Common myeloid progenitor, CD34-positive (primary cell): ENCODE measurements around the gene CITED4.

Experiments
- CTCF ChIA-PET: fragments of 350-600 bp; sonication (Branson Sonifier 250); formaldehyde crosslinking; loops from one replicate; lab custom pipeline; 2021; ENCODE audit warnings: antibody characterized with exemption; lab: Charles Lee
- POLR2A ChIA-PET: fragments of 350-600 bp; sonication (Branson Sonifier 250); formaldehyde crosslinking; loops from one replicate; lab custom pipeline; 2021; ENCODE audit warnings: antibody characterized with exemption; lab: Charles Lee
- DNase-seq, 3 donors: peaks; one replicate each; pipeline versions ENCODE4 v3.0.0 to v3.0.0-alpha.2; 2013
- H3K27ac ChIP-seq, 2 experiments: 1 replicate in 1 of 2; 2 replicates in 1 of 2; pipeline ENCODE4 v1.7.0; 2013; ENCODE audit warnings: inconsistent platforms in 2 of 2, low read length in 2 of 2, mild to moderate bottlenecking in 2 of 2, low read depth in 1 of 2, moderate library complexity in 1 of 2; ENCODE audit not compliant: severe bottlenecking in 2 of 2, insufficient read depth in 1 of 2, poor library complexity in 1 of 2
- H3K27me3 ChIP-seq, 5 experiments: replicated peaks in 2 of 5; 1 replicate in 3 of 5; 2 replicates in 2 of 5; pipeline versions ENCODE4 v1.6.1 to v1.7.0; 2013; ENCODE audit warnings: low read length in 4 of 5, mild to moderate bottlenecking in 2 of 5, moderate library complexity in 2 of 5, inconsistent platforms in 1 of 5; ENCODE audit not compliant: insufficient read depth in 5 of 5, control insufficient read depth in 4 of 5
- H3K36me3 ChIP-seq, 4 experiments: 1 replicate in 2 of 4; 2 replicates in 2 of 4; pipeline versions ENCODE4 v1.6.1 to v1.7.0; 2013; ENCODE audit warnings: low read length in 3 of 4, control low read depth in 1 of 4, mild to moderate bottlenecking in 1 of 4; ENCODE audit not compliant: control insufficient read depth in 4 of 4, insufficient read depth in 4 of 4
- H3K4me1 ChIP-seq, 4 experiments: 1 replicate in 3 of 4; 2 replicates in 1 of 4; pipeline versions ENCODE4 v1.6.1 to v1.7.1; 2013; ENCODE audit warnings: low read length in 3 of 4, mild to moderate bottlenecking in 3 of 4, control low read depth in 1 of 4, inconsistent platforms in 1 of 4, moderate library complexity in 1 of 4; ENCODE audit not compliant: control insufficient read depth in 4 of 4, insufficient read depth in 4 of 4; ENCODE audit errors: control extremely low read depth in 1 of 4
- H3K4me3 ChIP-seq, 7 experiments: 1 replicate in 4 of 7; 2 replicates in 3 of 7; pipeline versions ENCODE4 v1.5.1 to v1.7.0; 2013; ENCODE audit warnings: mild to moderate bottlenecking in 7 of 7, low read length in 6 of 7, moderate library complexity in 6 of 7, inconsistent platforms in 2 of 7, low read depth in 2 of 7, control low read depth in 1 of 7; ENCODE audit not compliant: insufficient read depth in 4 of 7, control insufficient read depth in 1 of 7; ENCODE audit errors: extremely low read depth in 1 of 7
- H3K9me3 ChIP-seq, 5 experiments: 1 replicate in 4 of 5; 2 replicates in 1 of 5; pipeline versions ENCODE4 v1.6.1 to v1.7.1; 2013; ENCODE audit warnings: low read length in 4 of 5, mild to moderate bottlenecking in 2 of 5, inconsistent platforms in 1 of 5, low read depth in 1 of 5, moderate library complexity in 1 of 5; ENCODE audit not compliant: control insufficient read depth in 4 of 5, insufficient read depth in 2 of 5; ENCODE audit errors: control extremely low read depth in 1 of 5
- WGBS: methylation state at CpG from one replicate; pipeline ENCODE4 v1.1.5; 2013; ENCODE audit not compliant: insufficient coverage; 5-methylcytosine and 5-hydroxymethylcytosine counted together

CITED4 gene

GRCh38 chr1:40823345-40823744 lies 38.8 kb downstream of the CITED4 start:
- Histone ChIP-seq H3K27me3 (peaks cover 0 to 9% (median 5%) of the 10 kb centered on the region in 5 experiments), H3K9me3 (no peaks in the 10 kb centered on the region), H3K4me1 (peaks cover 0 to 45% (median 37%) of the 10 kb centered on the region in 4 experiments), H3K4me3 (no peak overlapping the region), H3K36me3 (no peaks in the 10 kb centered on the region), H3K27ac (no peak overlapping the region)
- POLR2A ChIA-PET = no interaction called here
- DNase-seq = no peak
- CTCF ChIA-PET = interaction anchor here (3.5 kb wide), 1 partner anchor 50 kb away, joined by 21 read pairs; no protein-coding TSS in a partner anchor
- WGBS = 83% methylated on average over 3 of the region's 4 CpGs

- H3K27me3 ChIP-seq = peaks cover 0 to 14% (median 7%) of the 10 kb centered on the region in 5 experiments
- no peaks in the 10 kb centered on the region for H3K9me3 ChIP-seq
- no peak overlapping the region for H3K27ac ChIP-seq
- no peak overlapping the region for H3K4me3 ChIP-seq
- DNase-seq = no peak
- POLR2A ChIA-PET = no interaction called here
- over 99% methylated on average over 11 of the region's 12 CpGs for WGBS
- H3K36me3 ChIP-seq = no peaks in the 10 kb centered on the region
- H3K4me1 ChIP-seq = peaks cover 0 to 49% (median 40%) of the 10 kb centered on the region in 4 experiments
- CTCF ChIA-PET = interaction anchor here (3.5 kb wide), 1 partner anchor 50 kb away, joined by 21 read pairs; no protein-coding TSS in a partner anchor
These were observed 39.3 kb downstream of the CITED4 start for GRCh38 chr1:40822890-40823289.

DNA sequence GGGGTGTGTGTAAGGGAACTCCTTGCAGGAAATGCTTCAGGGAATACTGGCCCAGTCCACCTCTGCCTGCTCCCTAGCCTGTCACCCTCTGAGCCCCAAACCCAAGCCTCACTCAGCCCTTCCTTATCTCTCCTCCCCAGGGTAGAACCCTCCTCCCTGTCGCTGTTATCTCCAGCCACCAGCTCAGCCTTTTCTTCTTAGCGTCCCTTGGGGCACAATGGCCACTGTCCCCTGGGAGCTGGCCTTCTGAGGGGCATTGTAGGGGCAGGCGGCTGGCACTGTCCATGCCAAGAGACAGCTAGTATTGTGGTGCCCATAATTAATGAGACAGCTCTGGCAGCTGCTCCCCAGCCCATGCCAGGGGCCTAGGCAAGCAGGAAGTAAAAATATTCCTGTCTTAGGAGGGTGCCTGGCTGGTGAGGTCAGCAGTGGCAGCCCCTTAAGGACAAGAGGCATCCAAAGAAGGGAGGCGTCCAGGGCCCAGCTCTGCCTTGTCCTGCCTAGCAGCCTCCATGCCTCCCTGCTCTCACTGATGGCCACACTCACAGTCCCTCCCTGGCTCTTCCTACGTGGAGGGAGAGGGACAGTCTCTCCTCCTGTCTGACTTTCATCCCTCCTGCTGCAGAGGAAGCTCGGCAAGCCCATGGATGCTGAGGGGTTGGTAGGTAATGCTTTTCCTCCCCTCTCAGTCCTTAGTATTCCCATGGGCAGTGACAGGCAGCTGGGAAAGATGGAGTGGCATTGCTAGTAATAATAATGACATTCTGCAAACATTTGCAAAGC lies 41.1 kb downstream of the CITED4 start:
- Histone ChIP-seq H3K27ac (peak overlapping the region in 1 of 2 experiments; percentile 65), H3K36me3 (no peaks in the 10 kb centered on the region), H3K27me3 (peaks cover 0 to 23% (median 15%) of the 10 kb centered on the region in 5 experiments), H3K9me3 (no peaks in the 10 kb centered on the region), H3K4me3 (no peak overlapping the region), H3K4me1 (peaks cover 0 to 47% (median 38%) of the 10 kb centered on the region in 4 experiments)
- CTCF ChIA-PET = interaction anchor here (0.9 to 1.7 kb wide), 8 partner anchors 9 to 133 kb away, joined by 3 to 6 read pairs (median 4); no protein-coding TSS in a partner anchor
- DNase-seq = peak in 2 of 3 donors; percentile 44 to 63
- 35% methylated on average over 4 of the region's 6 CpGs for WGBS
- POLR2A ChIA-PET = no interaction called here

DNA sequence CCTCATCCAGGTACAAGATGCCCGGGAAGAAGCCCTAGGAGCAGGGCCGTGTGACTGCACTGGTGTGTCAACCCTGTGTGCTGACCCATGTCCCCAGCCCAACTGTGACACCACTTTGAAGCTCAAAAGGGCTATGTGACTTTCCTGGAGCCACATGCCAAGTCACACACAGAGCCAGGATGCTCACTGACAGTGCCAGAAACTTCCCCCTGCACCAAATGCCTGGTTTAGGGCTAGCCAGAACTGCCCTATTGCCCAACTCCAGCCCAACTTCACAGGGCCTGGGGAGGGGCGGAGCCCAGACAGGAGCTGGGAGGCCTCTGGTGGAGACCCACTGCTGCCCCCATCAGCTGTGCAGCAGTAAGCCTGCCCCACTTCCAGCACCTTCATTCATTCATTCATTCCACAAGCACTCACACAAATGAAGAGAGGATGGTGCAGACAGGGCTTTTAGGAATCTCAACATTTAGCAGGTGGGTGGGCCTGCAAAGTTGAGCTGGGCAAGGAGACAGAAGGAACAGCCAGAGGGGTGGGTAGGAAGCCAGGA lies 41.8 kb downstream of the CITED4 start:
- Histone ChIP-seq H3K4me3 (no peak overlapping the region), H3K27ac (no peak overlapping the region), H3K36me3 (no peaks in the 10 kb centered on the region), H3K4me1 (peaks cover 0 to 39% (median 30%) of the 10 kb centered on the region in 4 experiments), H3K9me3 (no peaks in the 10 kb centered on the region), H3K27me3 (peaks cover 0 to 23% (median 16%) of the 10 kb centered on the region in 5 experiments)
- DNase-seq = peak in 1 of 3 donors; percentile 33
- POLR2A ChIA-PET = no interaction called here
- CTCF ChIA-PET = interaction anchor here (0.5 to 1.7 kb wide), 8 partner anchors 10 to 117 kb away, joined by 3 to 6 read pairs (median 4); no protein-coding TSS in a partner anchor
- WGBS = 94% methylated on average over 3 of the region's 3 CpGs

DNA sequence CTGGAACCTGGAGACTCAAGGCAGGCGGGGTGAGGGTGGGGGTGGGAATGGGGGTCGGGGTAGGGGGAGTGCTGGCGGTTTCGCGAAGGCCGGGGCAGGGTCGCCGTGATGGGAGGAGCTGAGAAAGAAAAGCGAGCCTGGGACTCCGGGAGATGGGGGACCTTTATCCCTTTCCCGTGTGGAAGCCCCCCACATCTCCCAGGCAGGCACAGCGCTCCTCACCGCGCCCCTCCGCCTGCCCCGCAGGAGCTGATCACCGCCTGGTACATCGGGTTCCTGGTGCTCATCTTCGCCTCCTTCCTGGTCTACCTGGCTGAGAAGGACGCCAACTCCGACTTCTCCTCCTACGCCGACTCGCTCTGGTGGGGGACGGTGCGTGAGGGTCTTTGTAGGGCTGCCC lies 43.1 kb downstream of the CITED4 start:
- WGBS = 71% methylated on average over 18 of the region's 26 CpGs

GRCh38 chr1:40818264-40818961 lies 43.8 kb downstream of the CITED4 start:
- ChIA-PET POLR2A (no interaction called here), CTCF (interaction anchor here (1.7 to 3.4 kb wide), 2 partner anchors 44 kb away, joined by 5 to 10 read pairs; no protein-coding TSS in a partner anchor)
- peaks cover 0 to 23% (median 16%) of the 10 kb centered on the region in 5 experiments for H3K27me3 ChIP-seq
- H3K4me3 ChIP-seq = peak overlapping the region in 6 of 7 experiments; percentile 38 to 69 (median 52)
- H3K27ac ChIP-seq = no peak overlapping the region
- peaks cover 0 to 28% (median 20%) of the 10 kb centered on the region in 4 experiments for H3K4me1 ChIP-seq
- under 1% methylated on average over 50 of the region's 59 CpGs for WGBS
- peak; percentile 69 to 81 (median 79) for DNase-seq
- no peaks in the 10 kb centered on the region for H3K36me3 ChIP-seq
- no peaks in the 10 kb centered on the region for H3K9me3 ChIP-seq

More for the DNA sequence above, 43.1 kb downstream of the CITED4 start:
- POLR2A ChIA-PET = no interaction called here
- no peaks in the 10 kb centered on the region for H3K9me3 ChIP-seq
- peaks cover 0 to 23% (median 16%) of the 10 kb centered on the region in 5 experiments for H3K27me3 ChIP-seq
- H3K4me3 ChIP-seq = peak overlapping the region in 1 of 7 experiments; percentile 69
- H3K27ac ChIP-seq = no peak overlapping the region
- peaks cover 0 to 28% (median 20%) of the 10 kb centered on the region in 4 experiments for H3K4me1 ChIP-seq
- no peak for DNase-seq
- no peaks in the 10 kb centered on the region for H3K36me3 ChIP-seq
- CTCF ChIA-PET = interaction anchor here (1.7 kb wide), 1 partner anchor 44 kb away, joined by 5 read pairs; no protein-coding TSS in a partner anchor
